GM12864 (cell line): ENCODE data around the gene SCAMP3.

Source experiments
- DNase-seq: peaks from one replicate; pipeline ENCODE4 v3.0.0-alpha.2; 2011; ENCODE audit warnings: low read depth
- H3K4me3 ChIP-seq: 2 replicates; pipeline ENCODE4 v1.5.1; 2011; ENCODE audit warnings: mild to moderate bottlenecking, low read depth, low read length, control low read depth
- CTCF ChIP-seq: IDR thresholded peaks from 2 replicates; pipeline ENCODE4 v1.5.1; 2011; ENCODE audit warnings: low read depth, mild to moderate bottlenecking, moderate library complexity, low read length, control low read depth, inconsistent platforms; ENCODE audit errors: missing control alignments

SCAMP3 gene

GRCh38 chr1:155266553-155266952 lies 4.4 kb upstream of the SCAMP3 start:
- H3K4me3 ChIP-seq: no peak overlapping the region
- DNase-seq: no peak
- TF ChIP-seq CTCF: no peak

- no peak overlapping the region for H3K4me3 ChIP-seq
- no peak for DNase-seq
- no peak for TF ChIP-seq CTCF
Observed at GRCh38 chr1:155263067-155263466, 907 bp upstream of the SCAMP3 start.

- H3K4me3 ChIP-seq: peak overlapping the region; percentile 89
- TF ChIP-seq CTCF: no peak
- no peak for DNase-seq
Observed at GRCh38 chr1:155261493-155261851, 688 bp downstream of the SCAMP3 start.

- no peak overlapping the region for H3K4me3 ChIP-seq
- DNase-seq: no peak
- TF ChIP-seq CTCF: no peak
Observed at GRCh38 chr1:155260276-155260675, 1.9 kb downstream of the SCAMP3 start.

- H3K4me3 ChIP-seq: no peak overlapping the region
- DNase-seq: no peak
- TF ChIP-seq CTCF: no peak
Observed at GRCh38 chr1:155256058-155256852, 5.9 kb downstream of the SCAMP3 start.

- TF ChIP-seq CTCF: no peak
- no peak for DNase-seq
Observed at GRCh38 chr1:155255243-155256007, 6.7 kb downstream of the SCAMP3 start, which contains the start of gene ENTREP3. ENTREP3 (minus strand) TSS chr1:155255483; CDS start chr1:155254877, 606 bp downstream.

GRCh38 chr1:155254714-155255242 lies 7.4 kb downstream of the SCAMP3 start:
- DNase-seq: no peak
- peak overlapping the region; percentile 59 for H3K4me3 ChIP-seq
- no peak for TF ChIP-seq CTCF

More at GRCh38 chr1:155255243-155256007, 6.7 kb downstream of the SCAMP3 start, which contains the start of gene ENTREP3:
- H3K4me3 ChIP-seq: peak within 1 kb of the TSS; percentile 59
